Astrocyte (in vitro differentiated cells and primary cell): ENCODE results near the gene SYT2.
"Not testable (repeated sequence)": the region's sequence is repeated elsewhere in the genome, so short reads cannot be mapped to it uniquely, and the experiment has no call there.

Experiments used
- CTCF ChIP-seq: IDR thresholded peaks from 2 replicates; pipeline ENCODE4 v1.5.1; 2011; ENCODE audit warnings: low read depth, mild to moderate bottlenecking, inconsistent platforms, low read length, moderate library complexity; ENCODE audit not compliant: insufficient read depth
- EZH2 ChIP-seq: IDR thresholded peaks from 2 replicates; pipeline ENCODE4 v1.6.1; 2012; ENCODE audit warnings: mild to moderate bottlenecking, low read length, inconsistent platforms; ENCODE audit not compliant: insufficient read depth

- not testable (repeated sequence) for TF ChIP-seq CTCF, EZH2
These were observed 157.6 kb downstream of the SYT2 start for GRCh38 chr1:202552615-202553014.
